GM19351 (cell line): ENCODE measurements around the gene NIT2.

Experiments
- ATAC-seq: cut with Tn5 transposase; IDR thresholded peaks from one replicate; pipeline ENCODE4 v1.9.1; 2021; ENCODE audit warnings: mild to moderate bottlenecking, moderate library complexity; ENCODE audit not compliant: unreplicated experiment

Gene NIT2

GRCh38 chr3:100395679-100396431 lies 61.3 kb downstream of the NIT2 start:
- ATAC-seq = no peak

- ATAC-seq = no peak
Observed at GRCh38 chr3:100396967-100397366, 62.4 kb downstream of the NIT2 start.

- no peak for ATAC-seq
Observed at GRCh38 chr3:100399341-100400071, 64.9 kb downstream of the NIT2 start.

DNA sequence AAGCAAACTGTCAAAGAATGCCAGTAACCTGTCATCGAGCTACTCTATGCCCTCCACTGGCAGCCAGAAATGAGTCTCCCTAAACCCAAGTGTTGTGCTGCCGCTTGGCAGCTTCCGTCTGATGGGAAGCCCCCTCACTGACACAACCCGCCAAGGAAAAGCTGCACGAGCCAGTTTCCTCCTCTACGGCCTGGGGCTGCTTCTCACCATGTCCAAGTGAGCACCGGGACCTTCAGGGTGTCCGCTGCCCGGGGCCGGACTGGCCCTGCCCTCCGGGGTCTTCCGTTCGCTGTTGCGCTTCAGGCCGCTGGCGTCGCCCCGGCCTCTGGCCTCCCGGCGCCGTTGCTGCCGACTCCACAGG lies 65.8 kb downstream of the NIT2 start:
- ATAC-seq = peak; percentile 3

DNA sequence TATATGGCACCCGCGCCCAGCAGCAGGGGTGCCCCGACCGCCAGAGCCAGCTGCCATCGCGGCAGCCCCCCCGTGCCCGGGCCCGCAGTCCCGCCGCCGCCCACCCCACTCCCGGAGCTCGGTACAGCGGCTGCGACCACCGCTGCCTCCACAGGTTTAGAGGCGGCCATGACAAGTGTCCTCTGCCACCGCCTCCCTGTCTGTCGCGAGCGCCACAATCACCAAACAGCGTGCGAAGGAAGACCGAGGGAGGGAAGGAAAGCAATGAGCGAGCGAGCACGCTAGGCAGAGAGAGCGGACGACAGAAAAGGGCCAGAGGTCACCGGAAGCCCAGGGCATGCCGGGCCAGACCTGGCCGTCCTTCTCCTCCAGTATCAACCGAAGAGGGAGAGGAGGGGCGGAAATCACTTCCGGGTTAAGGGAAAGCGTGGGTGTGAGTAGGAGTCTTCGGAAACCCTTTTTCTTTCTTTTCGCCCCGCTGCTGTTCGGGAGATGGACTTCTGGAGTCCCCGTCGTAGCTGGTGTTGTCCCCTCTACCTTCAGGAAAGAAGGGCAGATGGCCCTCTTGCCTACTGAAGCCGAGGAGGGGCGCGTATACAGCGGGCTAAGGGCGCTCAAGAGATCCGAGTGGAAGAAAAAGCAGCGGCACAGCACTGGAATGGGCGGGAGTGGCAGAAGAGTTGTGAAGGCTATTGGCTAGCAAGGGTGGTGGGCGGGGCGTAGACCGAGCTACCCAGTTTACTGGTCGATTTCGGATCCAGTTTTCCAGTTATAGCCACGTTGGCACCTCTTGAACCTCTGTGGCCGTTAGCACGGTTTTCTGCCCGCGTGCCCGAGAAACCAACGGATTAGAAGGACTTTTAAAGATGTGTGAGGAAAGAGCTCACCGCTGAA lies 66.5 kb downstream of the NIT2 start, which contains the start of the genes LNP1 and TOMM70:
Gene LNP1, plus strand, starts transcription at position 760 of the 894 bp plus-strand sequence. CDS start 28,191 bp downstream, outside the sequence.
Gene TOMM70, minus strand, starts transcription at position 310 of the 894 bp plus-strand sequence. Its CDS starts 140 bp downstream, at position 170.
- ATAC-seq = peak; percentile 86

- ATAC-seq = peak; percentile 17
Observed at GRCh38 chr3:100401674-100402041, 67.1 kb downstream of the NIT2 start.

GRCh38 chr3:100402256-100402655 lies 67.7 kb downstream of the NIT2 start:
- ATAC-seq = no peak

DNA sequence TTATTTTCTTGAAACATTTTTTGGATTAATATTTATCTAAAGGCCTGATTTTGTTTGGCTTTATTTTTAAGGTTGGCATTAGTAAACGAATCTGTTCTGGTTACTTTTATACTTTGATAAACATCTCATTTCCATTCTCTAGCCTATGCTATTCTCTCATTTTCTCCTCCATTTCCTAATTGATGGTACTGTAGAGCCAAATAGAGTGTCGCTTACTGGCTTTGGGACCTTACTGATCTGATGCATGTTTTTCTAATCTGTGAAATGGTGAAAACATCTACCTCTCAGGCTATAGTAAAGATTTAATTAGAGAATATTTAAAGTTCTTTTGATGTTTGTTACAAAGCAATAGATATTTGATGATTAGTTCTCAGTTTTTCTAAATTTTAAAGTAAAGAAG lies 68.3 kb downstream of the NIT2 start:
- ATAC-seq = no peak

DNA sequence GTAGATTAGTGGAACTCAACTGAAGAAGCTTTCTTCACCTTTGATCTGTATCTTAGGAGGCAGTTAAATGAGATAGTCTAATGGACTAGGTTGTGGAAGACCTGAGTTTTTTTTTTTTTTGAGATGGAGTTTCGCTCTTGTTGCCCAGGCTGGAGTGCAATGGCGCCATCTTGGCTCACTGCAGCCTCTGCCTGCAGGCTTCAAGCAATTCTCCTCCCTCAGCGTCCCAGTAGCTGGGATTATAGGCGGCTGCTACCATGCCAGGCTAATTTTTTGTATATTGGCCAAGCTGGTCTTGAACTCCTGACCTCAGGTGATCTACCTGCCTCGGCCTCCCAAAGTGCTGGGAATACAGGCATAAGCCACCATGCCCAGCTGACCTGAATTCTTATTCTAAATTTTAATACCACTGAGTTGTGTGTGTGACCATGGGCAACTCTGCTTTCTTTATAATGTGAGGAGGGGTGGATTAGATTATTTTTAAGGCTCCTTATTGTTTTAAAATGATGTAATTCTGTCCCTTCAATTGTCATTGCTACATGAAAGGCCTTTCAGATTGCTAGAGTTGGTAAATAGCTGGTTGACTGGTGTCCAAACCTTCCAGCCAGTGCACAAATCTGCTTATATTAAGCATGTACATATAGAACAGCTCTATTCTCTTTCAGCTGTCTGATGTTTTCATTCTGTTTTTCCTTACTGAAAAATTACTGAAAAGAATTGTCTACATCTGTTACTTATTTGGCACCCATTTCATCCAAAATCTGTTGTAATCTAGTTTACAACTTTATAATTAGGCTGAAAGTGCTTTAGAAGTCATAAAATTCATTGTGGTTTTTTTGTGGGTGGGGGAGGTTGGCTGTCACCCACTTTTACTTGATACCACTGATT lies 69.0 kb downstream of the NIT2 start:
- no peak for ATAC-seq

- no peak for ATAC-seq
Observed at GRCh38 chr3:100404250-100404548, 69.6 kb downstream of the NIT2 start.

- no peak for ATAC-seq
Observed at GRCh38 chr3:100407164-100407563, 72.6 kb downstream of the NIT2 start.

DNA sequence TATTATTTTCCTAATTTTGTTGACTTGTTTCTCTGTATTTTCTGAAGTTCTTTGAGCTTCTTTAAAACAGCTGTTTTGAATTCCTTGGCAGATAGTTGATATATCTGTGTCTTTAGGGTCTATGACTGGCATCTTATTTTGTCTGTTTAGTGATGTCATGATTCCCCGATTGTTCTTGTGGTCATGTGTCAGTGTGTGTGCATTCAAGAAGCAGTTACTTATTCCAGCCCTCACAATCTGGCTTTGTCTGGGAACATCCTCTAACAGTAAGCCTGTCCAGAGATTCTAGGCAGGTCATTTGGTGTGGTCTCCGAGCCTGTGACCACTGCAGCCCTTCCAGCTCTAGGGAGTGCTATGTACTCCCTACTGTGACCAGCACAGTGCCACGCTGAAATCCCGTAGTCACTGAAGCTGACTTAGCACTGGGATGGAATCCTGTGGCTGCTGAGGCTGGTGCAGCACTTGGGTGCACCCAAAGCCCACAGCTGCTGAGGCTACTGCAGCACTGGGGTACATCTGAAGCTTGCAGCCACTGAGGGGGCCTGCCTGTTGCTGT lies 73.5 kb downstream of the NIT2 start:
- ATAC-seq = no peak
